IPS-20b (cell line): ENCODE measurements around the gene CISH.

Source experiments
- H3K27ac ChIP-seq: one replicate; pipeline ENCODE4 v1.5.1; 2013; ENCODE audit warnings: low read length
- H3K27me3 ChIP-seq: 2 replicates; pipeline ENCODE4 v1.6.1; 2013; ENCODE audit warnings: mild to moderate bottlenecking, low read length, inconsistent platforms; ENCODE audit not compliant: insufficient read depth
- H3K36me3 ChIP-seq: 2 replicates; pipeline ENCODE4 v1.6.1; 2013; ENCODE audit warnings: low read depth, mild to moderate bottlenecking, inconsistent platforms, low read length, moderate library complexity; ENCODE audit not compliant: insufficient read depth
- H3K4me1 ChIP-seq: 2 replicates; pipeline ENCODE4 v1.6.1; 2013; ENCODE audit warnings: mild to moderate bottlenecking, control low read depth, inconsistent platforms, low read length, moderate library complexity; ENCODE audit not compliant: insufficient read depth
- H3K4me3 ChIP-seq: 2 replicates; pipeline ENCODE4 v1.5.1; 2013; ENCODE audit warnings: mild to moderate bottlenecking, low read length, inconsistent platforms
- H3K9ac ChIP-seq: 2 replicates; pipeline ENCODE4 v1.6.1; 2013; ENCODE audit warnings: low read depth, mild to moderate bottlenecking, inconsistent platforms, low read length, moderate library complexity
- H3K9me3 ChIP-seq: 2 replicates; pipeline ENCODE4 v1.6.1; 2013; ENCODE audit warnings: mild to moderate bottlenecking, low read depth, low read length, inconsistent platforms; ENCODE audit not compliant: insufficient read depth

CISH gene, protein sequence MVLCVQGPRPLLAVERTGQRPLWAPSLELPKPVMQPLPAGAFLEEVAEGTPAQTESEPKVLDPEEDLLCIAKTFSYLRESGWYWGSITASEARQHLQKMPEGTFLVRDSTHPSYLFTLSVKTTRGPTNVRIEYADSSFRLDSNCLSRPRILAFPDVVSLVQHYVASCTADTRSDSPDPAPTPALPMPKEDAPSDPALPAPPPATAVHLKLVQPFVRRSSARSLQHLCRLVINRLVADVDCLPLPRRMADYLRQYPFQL

DNA sequence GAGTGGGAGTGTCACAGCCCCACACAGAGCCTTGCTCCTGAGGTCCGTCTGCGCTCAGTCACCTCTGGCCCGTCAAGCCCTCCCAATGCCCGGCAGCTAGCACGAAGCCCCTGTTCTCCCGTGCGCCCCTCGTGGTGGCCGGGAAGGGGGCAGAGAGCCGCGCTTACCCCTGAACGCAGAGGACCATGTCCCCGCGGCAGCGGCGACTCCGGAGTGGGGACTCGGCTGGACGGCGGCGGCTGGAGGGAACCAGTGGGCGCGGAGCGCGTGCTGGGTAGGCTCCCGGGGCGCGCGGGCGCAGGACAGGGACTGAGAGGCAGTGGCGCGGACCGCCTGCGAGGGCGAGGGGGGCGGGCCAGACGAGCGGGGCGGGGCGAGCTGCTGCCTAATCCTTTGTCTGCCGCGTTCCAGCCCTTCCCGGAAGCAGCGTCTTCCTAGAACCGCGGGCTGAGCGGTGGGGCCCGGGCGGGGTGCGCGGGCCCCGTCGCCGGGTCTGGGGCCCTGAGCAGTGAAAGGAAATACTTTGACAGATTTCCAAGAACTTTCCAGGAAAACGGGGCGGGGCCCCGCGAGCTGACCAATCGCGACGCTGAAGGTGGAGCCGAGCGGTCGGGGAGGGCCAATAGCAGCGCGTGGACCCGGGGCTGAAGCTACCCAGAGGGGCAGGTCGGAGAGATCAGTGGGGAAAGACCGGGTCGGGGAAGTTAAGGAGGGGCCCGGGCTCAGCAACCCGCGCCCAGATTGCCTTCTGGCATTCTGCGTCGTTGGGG lies at the start of gene CISH:
Gene CISH, minus strand, starts transcription at position 311 of the 770 bp plus-strand sequence. Its CDS starts 124 bp downstream, at position 187.
- H3K4me3 ChIP-seq: peak within 1 kb of the TSS; percentile 75
- H3K27me3 ChIP-seq: peaks cover 54% of the 10 kb centered on the region
- H3K36me3 ChIP-seq: no peaks in the 10 kb centered on the region; the same call in 1 of the 2 replicates
- peak within 1 kb of the TSS; percentile 74; the same call in 1 of the 2 replicates for H3K9ac ChIP-seq
- H3K27ac ChIP-seq: no peak within 1 kb of the TSS
- no peaks in the 10 kb centered on the region for H3K9me3 ChIP-seq
- peaks cover 4% of the 10 kb centered on the region; the same call in 1 of the 2 replicates for H3K4me1 ChIP-seq

DNA sequence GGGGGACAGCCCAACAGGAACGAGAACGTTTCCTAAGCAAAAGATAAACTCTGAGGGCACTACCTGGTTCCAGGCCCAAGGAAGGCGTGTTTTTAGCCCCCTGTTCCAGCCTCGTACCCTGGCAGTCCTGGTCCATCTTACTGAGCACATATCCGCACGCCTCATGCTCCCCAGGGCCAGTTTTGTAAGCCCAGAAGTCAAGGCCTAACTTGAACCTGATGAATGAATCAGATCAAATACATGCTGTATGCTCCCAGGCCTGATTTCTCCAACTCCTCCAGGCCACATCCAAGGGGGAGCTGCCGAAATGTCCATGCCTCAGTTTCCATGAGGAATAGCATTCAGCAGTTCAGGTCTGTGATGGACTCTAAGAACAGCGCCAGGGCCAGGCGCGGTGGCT lies 48.8 kb upstream of the CISH start:
- H3K9ac ChIP-seq: no peak overlapping the region
- H3K4me1 ChIP-seq: no peaks in the 10 kb centered on the region
- H3K36me3 ChIP-seq: no peaks in the 10 kb centered on the region
- no peaks in the 10 kb centered on the region for H3K9me3 ChIP-seq
- H3K4me3 ChIP-seq: no peak overlapping the region
- H3K27ac ChIP-seq: no peak overlapping the region
- H3K27me3 ChIP-seq: no peaks in the 10 kb centered on the region

- H3K9me3 ChIP-seq: no peaks in the 10 kb centered on the region
- no peak overlapping the region for H3K27ac ChIP-seq
- no peaks in the 10 kb centered on the region for H3K36me3 ChIP-seq
- no peaks in the 10 kb centered on the region for H3K27me3 ChIP-seq
- H3K4me1 ChIP-seq: no peaks in the 10 kb centered on the region
- H3K9ac ChIP-seq: no peak overlapping the region
- H3K4me3 ChIP-seq: no peak overlapping the region
Observed at GRCh38 chr3:50658831-50659230, 47.3 kb upstream of the CISH start.

DNA sequence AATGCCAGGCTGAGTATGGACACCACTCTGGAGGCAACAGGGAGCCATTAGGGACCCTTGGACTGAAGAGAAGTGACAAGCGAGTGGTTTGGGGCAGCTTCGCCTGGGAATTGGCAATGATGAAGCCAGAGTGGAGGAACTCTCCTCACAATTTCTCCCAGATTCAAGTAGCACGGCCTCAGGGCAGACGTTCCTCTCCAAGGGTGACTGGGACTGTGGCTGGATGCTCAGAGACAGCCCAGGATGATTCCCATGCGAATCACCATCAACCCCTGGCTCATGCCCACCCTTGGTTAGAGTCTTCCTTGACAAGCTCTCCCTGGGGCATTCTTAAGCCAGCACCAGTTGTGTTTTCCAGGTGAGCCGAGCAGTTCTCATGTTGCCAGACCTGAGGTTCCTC lies 46.8 kb upstream of the CISH start:
- Histone ChIP-seq H3K9ac (no peak overlapping the region), H3K36me3 (no peaks in the 10 kb centered on the region), H3K4me3 (no peak overlapping the region), H3K27me3 (no peaks in the 10 kb centered on the region), H3K27ac (no peak overlapping the region), H3K4me1 (no peaks in the 10 kb centered on the region), H3K9me3 (no peaks in the 10 kb centered on the region)

- Histone ChIP-seq H3K36me3 (no peaks in the 10 kb centered on the region), H3K27me3 (no peaks in the 10 kb centered on the region), H3K27ac (no peak overlapping the region), H3K4me3 (no peak overlapping the region), H3K4me1 (no peaks in the 10 kb centered on the region; the same call in 1 of the 2 replicates), H3K9me3 (no peaks in the 10 kb centered on the region), H3K9ac (no peak overlapping the region)
Observed at GRCh38 chr3:50657816-50658215, 46.2 kb upstream of the CISH start.

DNA sequence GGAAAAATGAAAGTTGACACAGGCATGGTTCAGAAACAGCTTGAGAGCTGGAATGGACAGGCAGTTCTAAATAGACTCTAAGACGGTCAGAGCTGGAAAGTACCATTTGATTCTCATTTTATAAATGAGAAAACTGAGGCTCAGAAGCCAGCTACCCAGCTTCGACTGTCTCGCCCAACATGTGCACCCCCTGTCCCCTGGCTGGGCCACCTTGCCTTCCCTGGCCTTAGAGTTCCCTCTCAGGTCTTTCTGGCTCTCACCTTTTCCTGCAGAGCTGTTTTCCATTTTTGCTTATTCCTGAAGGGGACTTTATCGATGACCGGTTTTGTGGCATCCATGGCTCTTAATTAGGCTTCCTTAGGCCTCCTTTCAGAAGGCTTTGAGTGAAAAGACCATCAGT lies 45.8 kb upstream of the CISH start:
- Histone ChIP-seq H3K4me1 (peaks cover 3% of the 10 kb centered on the region; the same call in 1 of the 2 replicates), H3K9ac (no peak overlapping the region), H3K9me3 (no peaks in the 10 kb centered on the region), H3K36me3 (no peaks in the 10 kb centered on the region), H3K27ac (no peak overlapping the region), H3K4me3 (no peak overlapping the region), H3K27me3 (no peaks in the 10 kb centered on the region)

DNA sequence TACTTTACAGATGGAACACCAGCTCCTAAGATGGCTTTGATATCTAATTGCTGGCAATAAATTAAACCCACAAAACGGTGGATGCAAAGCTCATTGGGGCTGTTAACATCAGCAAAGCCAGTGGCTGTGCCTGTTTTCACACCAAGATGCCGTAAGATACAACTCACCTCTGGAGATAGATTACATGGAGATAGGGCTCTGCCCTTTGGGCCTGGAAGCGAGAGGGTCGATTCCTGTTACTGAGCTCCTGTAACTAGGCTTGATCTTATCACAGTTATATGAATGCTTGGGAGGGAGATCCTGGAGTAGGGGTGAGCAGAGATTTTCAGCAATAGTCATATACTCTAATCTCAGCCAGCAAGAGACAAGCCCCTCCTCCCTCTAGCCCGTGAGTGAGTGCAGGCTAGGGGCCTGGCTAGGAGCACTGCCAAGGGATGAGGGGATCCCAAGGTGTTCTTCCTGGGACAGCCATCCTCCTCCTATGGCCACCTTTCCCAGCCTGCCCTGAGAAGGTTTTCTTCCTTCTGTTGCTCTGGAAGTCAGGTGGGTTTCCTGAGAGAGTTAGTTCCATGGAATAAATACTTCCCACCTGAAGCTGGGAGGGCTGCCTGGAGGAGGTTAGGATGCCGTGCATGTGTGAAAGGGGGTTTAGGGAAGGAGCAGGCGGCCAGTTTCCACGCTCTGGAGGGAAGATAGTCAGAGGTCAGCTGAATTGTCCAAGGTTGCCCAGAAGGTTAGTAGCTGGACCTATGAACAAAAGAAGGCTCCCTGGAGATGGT lies 45.0 kb upstream of the CISH start:
- H3K27ac ChIP-seq: no peak overlapping the region

DNA sequence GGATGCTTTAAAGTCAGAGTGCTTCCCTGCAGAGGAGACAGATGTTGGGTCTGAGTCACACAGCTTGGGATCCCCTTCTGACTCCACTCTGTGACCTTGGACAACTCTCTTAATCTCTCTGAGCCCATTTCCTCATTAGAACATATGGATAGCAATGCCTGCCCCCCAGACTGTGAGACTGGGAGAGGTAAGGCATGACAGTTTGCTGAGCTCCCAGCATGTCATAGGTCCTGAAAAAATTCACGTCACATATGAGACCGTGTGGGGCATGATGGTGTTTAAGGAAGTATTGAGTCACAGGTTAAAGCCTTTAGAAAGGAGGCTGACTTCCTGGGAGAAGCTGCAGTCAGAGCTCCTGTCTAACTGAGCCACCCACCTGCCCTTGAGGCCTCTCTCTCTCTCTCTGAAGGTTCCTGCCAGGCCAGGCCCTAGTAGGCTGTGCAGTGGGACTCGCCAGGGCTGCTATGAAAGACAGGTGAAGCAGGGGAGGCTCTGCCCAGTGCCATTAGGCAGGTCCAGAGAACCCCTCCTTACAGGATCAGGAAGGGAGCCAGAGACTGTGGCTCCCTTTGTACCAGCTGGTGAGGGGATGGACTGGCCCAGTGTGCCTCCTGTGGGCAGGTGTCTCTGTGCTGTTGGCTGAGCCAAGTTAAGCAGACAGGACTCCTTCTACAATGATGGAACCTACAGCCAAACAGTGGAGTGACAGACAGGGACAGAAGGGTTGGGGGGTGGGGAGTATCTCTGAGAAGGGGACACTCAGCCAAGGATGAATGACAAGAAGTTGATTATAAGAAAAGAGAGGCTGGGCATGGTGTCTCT lies 43.6 kb upstream of the CISH start:
- Histone ChIP-seq H3K27ac (no peak overlapping the region), H3K9ac (no peak overlapping the region), H3K36me3 (no peaks in the 10 kb centered on the region), H3K9me3 (no peaks in the 10 kb centered on the region), H3K4me1 (peaks cover 13% of the 10 kb centered on the region), H3K4me3 (no peak overlapping the region), H3K27me3 (no peaks in the 10 kb centered on the region)

More for the DNA sequence above, 45.0 kb upstream of the CISH start:
- Histone ChIP-seq H3K4me1 (peaks cover 10% of the 10 kb centered on the region), H3K36me3 (no peaks in the 10 kb centered on the region), H3K9me3 (no peaks in the 10 kb centered on the region), H3K9ac (no peak overlapping the region), H3K4me3 (no peak overlapping the region), H3K27me3 (no peaks in the 10 kb centered on the region)

- H3K4me3 ChIP-seq: no peak overlapping the region
Observed at GRCh38 chr3:50653937-50654595, 42.5 kb upstream of the CISH start.

DNA sequence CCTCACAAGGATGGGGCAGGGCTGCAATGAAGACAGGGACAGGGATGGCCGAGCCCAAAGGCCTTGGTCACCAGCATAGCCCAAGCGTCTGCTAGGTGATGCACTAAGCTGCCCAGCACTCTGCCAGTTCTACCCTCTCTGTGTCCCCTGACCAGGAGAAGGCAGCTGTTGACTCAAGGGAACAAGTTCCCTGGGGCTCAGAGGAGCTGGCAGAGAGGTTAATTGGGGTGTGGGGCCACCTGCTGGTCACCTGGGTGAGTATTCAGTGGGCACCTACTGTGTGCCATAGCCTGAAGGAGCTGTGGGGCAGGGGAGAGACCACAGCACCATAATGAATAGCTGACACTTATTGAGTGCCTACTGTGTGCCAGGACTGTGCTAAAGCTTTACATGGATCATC lies 41.1 kb upstream of the CISH start:
- no peak overlapping the region for H3K27ac ChIP-seq
- H3K9me3 ChIP-seq: no peaks in the 10 kb centered on the region
- H3K4me3 ChIP-seq: no peak overlapping the region
- H3K4me1 ChIP-seq: peaks cover 16% of the 10 kb centered on the region
- no peak overlapping the region for H3K9ac ChIP-seq
- H3K27me3 ChIP-seq: no peaks in the 10 kb centered on the region
- H3K36me3 ChIP-seq: no peaks in the 10 kb centered on the region

More at GRCh38 chr3:50653937-50654595, 42.5 kb upstream of the CISH start:
- Histone ChIP-seq H3K4me1 (peaks cover 13% of the 10 kb centered on the region), H3K27me3 (no peaks in the 10 kb centered on the region), H3K36me3 (no peaks in the 10 kb centered on the region), H3K9ac (no peak overlapping the region), H3K27ac (no peak overlapping the region), H3K9me3 (no peaks in the 10 kb centered on the region)
